ENCODE measurements around the gene TFDP2.

TFDP2 gene

GRCh38 chr3:141939759-141940158 is 209.6 kb downstream of the TFDP2 start:
- TF ChIP-seq ZNF565 (CRISPR knock-in tag; conservative IDR thresholded peaks at IDR 0.05; ENCODE audit: low read depth) (no peak), BACH2 (CRISPR knock-in tag; IDR thresholded peaks at IDR 0.05; ENCODE audit: borderline replicate concordance) (no peak), ZNF8 (CRISPR knock-in tag; IDR thresholded peaks at IDR 0.05) (no peak)
- peak; percentile 10; the same call in 2 of the 3 replicates for ATAC-seq

- no peak for ATAC-seq
These were observed 211.3 kb downstream of the TFDP2 start for GRCh38 chr3:141938011-141938500.

GRCh38 chr3:141934354-141934753 is 215.0 kb downstream of the TFDP2 start:
- TF ChIP-seq CREB5 (CRISPR knock-in tag; IDR thresholded peaks at IDR 0.05; ENCODE audit: low read depth): no peak
- TF ChIP-seq CSDC2 (CRISPR knock-in tag; IDR thresholded peaks at IDR 0.05): no peak
- TF ChIP-seq POU6F1 (CRISPR knock-in tag; IDR thresholded peaks at IDR 0.05; ENCODE audit: borderline replicate concordance, low read depth): no peak
- TF ChIP-seq ZNF8 (CRISPR knock-in tag; IDR thresholded peaks at IDR 0.05): no peak
- TF ChIP-seq CSRNP3 (CRISPR knock-in tag; IDR thresholded peaks at IDR 0.05): no peak
- TF ChIP-seq ARNTL (CRISPR knock-in tag; IDR thresholded peaks at IDR 0.05; ENCODE audit: borderline replicate concordance, low read depth): no peak
- TF ChIP-seq ZNF565 (CRISPR knock-in tag; conservative IDR thresholded peaks at IDR 0.05; ENCODE audit: low read depth): no peak
- no peak for ATAC-seq

More at GRCh38 chr3:141938011-141938500, 211.3 kb downstream of the TFDP2 start:
- TF ChIP-seq CREB5 (CRISPR knock-in tag; IDR thresholded peaks at IDR 0.05; ENCODE audit: low read depth) (no peak), ZNF70 (CRISPR knock-in tag; IDR thresholded peaks at IDR 0.05) (no peak), PATZ1 (CRISPR knock-in tag; IDR thresholded peaks at IDR 0.05; ENCODE audit: borderline replicate concordance) (no peak), SNAI2 (CRISPR knock-in tag; IDR thresholded peaks at IDR 0.05) (no peak), TSHZ2 (CRISPR knock-in tag; IDR thresholded peaks at IDR 0.05) (no peak), BACH2 (CRISPR knock-in tag; IDR thresholded peaks at IDR 0.05; ENCODE audit: borderline replicate concordance) (no peak), PPARA (CRISPR knock-in tag; IDR thresholded peaks at IDR 0.05; ENCODE audit: borderline replicate concordance) (no peak), ZFP30 (CRISPR knock-in tag; IDR thresholded peaks at IDR 0.05) (no peak), CSDC2 (CRISPR knock-in tag; IDR thresholded peaks at IDR 0.05) (no peak), ARNTL (CRISPR knock-in tag; IDR thresholded peaks at IDR 0.05; ENCODE audit: borderline replicate concordance, low read depth) (no peak), ZC3H10 (CRISPR knock-in tag; IDR thresholded peaks at IDR 0.05) (no peak), GLIS3 (CRISPR knock-in tag; IDR thresholded peaks at IDR 0.05) (no peak)
